Tibial nerve (tissue), 4 donors: ENCODE data around the gene MAPK14. TPM values are rescaled to one million over a fixed set of nuclear protein-coding genes. Genes with fewer than 3 reads are reported as not detected.

ENCODE experiments used
- DNase-seq, 2 donors: peaks; one replicate each; pipeline ENCODE4 v3.0.0-alpha.2; 2019; ENCODE audit warnings: low spot score in 2 of 2
- H3K27ac ChIP-seq, 4 donors: fragments of 200-600 bp; sonication (generic) in 3 of 4; one replicate each; pipeline ENCODE4 v1.5.1; 2017 to 2019; ENCODE audit warnings: mild to moderate bottlenecking in 1 of 4
- H3K27me3 ChIP-seq, 2 donors: fragments of 200-600 bp; sonication (generic) in 1 of 2; one replicate each; pipeline versions ENCODE4 v1.5.1 to v1.6.0; 2017 to 2019
- H3K36me3 ChIP-seq, 3 donors: fragments of 200-600 bp; sonication (generic); one replicate each; pipeline ENCODE4 v1.5.1; 2018 to 2019
- H3K4me1 ChIP-seq, 4 donors: fragments of 200-600 bp; sonication (generic) in 3 of 4; one replicate each; pipeline ENCODE4 v1.5.1; 2017 to 2019
- H3K4me3 ChIP-seq, 4 donors: fragments of 200-600 bp; sonication (generic) in 3 of 4; one replicate each; pipeline ENCODE4 v1.5.1; 2017 to 2019; ENCODE audit warnings: mild to moderate bottlenecking in 1 of 4, moderate library complexity in 1 of 4
- H3K9me3 ChIP-seq, 4 donors: fragments of 200-600 bp; sonication (generic) in 3 of 4; one replicate each; pipeline ENCODE4 v1.5.1; 2017 to 2019
- EP300 ChIP-seq, 2 donors: sonication (generic); formaldehyde crosslinking; IDR thresholded peaks; one replicate each; pipeline ENCODE4 v1.6.1; 2017; ENCODE audit warnings: antibody characterized with exemption in 2 of 2, mild to moderate bottlenecking in 1 of 2
- POLR2A ChIP-seq, 2 donors: fragments of 450-650 bp; IDR thresholded peaks; one replicate each; pipeline ENCODE4 v1.6.1; 2017; ENCODE audit warnings: antibody characterized with exemption in 2 of 2, mild to moderate bottlenecking in 2 of 2, moderate library complexity in 2 of 2
- WGBS, 2 donors: methylation state at CpG; one replicate each; pipeline ENCODE4 v1.1.5; 2018; 5-methylcytosine and 5-hydroxymethylcytosine counted together
- total RNA-seq, 4 donors: library from RNA; depleted of rRNA; stranded (reverse); fragments of >200 nt; gene quantifications; one replicate each; pipeline ENCODE4 v1.1.0, GENCODE V29; 2016
- TF ChIP-seq, protein P1 (sequence below), 5 experiments: fragments of 200-600 bp in 3 of 5; fragments of 450-650 bp in 2 of 5; sonication (generic) in 3 of 5; IDR thresholded peaks; one replicate each; pipeline ENCODE4 v1.5.1; 2016 to 2019; ENCODE audit warnings: antibody characterized with exemption in 5 of 5, mild to moderate bottlenecking in 3 of 5, moderate library complexity in 2 of 5

MAPK14 gene
- total RNA-seq, 4 donors from 2014 or later: 73.5 to 88.1 (median 83.2) TPM

GRCh38 chr6:36120539-36120938, 92.9 kb downstream of the MAPK14 start:
- H3K27ac ChIP-seq: peak overlapping the region in 1 of 4 donors; percentile 73
- 51 to 57% methylated on average over 10 of the region's 10 CpGs for WGBS, 2 donors
- DNase-seq: no peak
- no peaks in the 10 kb centered on the region for H3K27me3 ChIP-seq
- H3K4me1 ChIP-seq: peaks cover 0 to 32% (median 14%) of the 10 kb centered on the region in 4 donors
- TF ChIP-seq EP300 (IDR thresholded peaks at IDR 0.05) (no peak), POLR2A (IDR thresholded peaks at IDR 0.05) (no peak)
- TF ChIP-seq, protein P1, sequence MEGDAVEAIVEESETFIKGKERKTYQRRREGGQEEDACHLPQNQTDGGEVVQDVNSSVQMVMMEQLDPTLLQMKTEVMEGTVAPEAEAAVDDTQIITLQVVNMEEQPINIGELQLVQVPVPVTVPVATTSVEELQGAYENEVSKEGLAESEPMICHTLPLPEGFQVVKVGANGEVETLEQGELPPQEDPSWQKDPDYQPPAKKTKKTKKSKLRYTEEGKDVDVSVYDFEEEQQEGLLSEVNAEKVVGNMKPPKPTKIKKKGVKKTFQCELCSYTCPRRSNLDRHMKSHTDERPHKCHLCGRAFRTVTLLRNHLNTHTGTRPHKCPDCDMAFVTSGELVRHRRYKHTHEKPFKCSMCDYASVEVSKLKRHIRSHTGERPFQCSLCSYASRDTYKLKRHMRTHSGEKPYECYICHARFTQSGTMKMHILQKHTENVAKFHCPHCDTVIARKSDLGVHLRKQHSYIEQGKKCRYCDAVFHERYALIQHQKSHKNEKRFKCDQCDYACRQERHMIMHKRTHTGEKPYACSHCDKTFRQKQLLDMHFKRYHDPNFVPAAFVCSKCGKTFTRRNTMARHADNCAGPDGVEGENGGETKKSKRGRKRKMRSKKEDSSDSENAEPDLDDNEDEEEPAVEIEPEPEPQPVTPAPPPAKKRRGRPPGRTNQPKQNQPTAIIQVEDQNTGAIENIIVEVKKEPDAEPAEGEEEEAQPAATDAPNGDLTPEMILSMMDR (IDR thresholded peaks at IDR 0.05): no peak
- H3K4me3 ChIP-seq: no peak overlapping the region
- H3K9me3 ChIP-seq: no peaks in the 10 kb centered on the region
- peaks cover 0 to 25% (median 0%) of the 10 kb centered on the region in 3 donors for H3K36me3 ChIP-seq

DNA sequence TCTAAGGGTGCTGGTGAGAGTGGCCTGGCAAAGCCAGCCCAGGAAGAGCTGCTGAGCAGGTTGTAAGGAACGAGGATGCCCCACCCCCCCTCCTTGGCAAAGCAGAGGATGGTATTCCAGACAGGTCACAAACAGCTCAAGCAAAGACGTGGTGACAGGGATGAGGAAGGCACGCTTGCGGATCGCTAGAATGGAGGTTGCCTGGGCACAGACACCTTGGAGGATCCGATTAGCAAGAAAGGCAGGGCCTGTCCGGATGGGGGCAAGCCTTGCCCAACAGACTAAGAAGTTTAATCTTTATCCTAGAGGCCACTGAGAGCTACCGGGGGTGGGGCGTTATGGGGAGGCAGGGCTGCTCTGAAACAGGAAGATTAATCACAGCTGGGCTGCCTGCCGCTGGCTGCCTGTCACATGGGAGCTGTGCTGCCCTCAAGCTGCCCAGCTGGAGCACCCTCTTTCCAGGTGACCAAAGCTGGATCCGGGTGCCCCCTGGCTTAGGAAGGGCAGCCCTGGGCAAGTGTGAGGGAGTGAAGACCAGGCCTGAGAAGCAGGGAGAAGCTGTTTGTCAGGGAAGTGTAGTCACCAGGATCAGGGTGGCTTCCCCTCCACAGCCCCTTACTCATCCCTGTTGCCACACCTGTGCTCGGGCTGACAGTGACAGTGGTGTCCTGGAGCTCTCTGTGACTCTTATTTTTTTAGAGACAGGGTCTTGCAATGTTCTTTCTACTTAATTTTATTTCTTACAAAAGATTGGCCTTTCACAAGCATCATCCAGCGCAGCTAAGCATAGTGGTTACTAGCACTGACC, 93.6 kb downstream of the MAPK14 start:
- TF ChIP-seq, protein P1 (IDR thresholded peaks at IDR 0.05): no peak
- no peak for TF ChIP-seq POLR2A (IDR thresholded peaks at IDR 0.05)
- no peak for TF ChIP-seq EP300 (IDR thresholded peaks at IDR 0.05)
- H3K4me3 ChIP-seq: no peak overlapping the region
- H3K27ac ChIP-seq: peak overlapping the region in 1 of 4 donors; percentile 73
- H3K27me3 ChIP-seq: no peaks in the 10 kb centered on the region
- peaks cover 0 to 32% (median 14%) of the 10 kb centered on the region in 4 donors for H3K4me1 ChIP-seq
- WGBS, 2 donors: 36 to 38% methylated on average over 11 to 12 of the region's 13 CpGs
- peaks cover 0 to 18% (median 0%) of the 10 kb centered on the region in 3 donors for H3K36me3 ChIP-seq
- no peak for DNase-seq
- H3K9me3 ChIP-seq: no peaks in the 10 kb centered on the region

DNA sequence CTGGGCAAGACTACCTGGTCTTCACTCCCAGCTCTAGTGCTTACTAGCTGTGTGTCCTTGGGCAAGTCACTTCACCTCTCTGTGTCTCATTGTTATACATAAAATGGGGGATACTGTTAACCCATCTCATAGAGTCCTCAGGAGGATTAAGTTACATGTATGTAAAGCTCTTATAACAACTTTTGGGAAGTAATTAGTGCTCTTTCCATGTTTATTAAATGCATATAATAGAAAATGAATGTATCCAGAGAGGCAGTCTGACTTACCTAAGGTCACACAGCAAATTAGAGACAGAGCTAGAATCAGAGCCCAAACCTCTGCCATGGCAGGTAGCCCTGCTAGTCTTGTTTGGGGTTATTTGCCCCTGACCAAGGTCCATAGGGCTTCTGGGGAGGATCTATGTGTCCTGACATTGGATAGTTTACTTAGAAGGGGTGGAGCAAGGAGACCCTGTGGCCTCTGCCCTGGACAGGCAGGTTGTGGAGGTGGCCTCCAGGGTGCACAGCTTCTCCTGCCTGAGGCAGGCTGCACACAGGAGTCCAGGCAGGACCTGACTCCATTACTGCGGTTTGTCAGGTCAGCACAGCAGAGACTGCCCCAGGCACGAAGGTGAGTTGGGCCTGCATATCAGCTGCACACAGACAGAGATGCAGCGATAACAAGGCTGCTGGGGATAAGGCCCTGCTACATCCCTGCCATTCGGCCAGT, 94.3 kb downstream of the MAPK14 start:
- Histone ChIP-seq H3K27ac (peak overlapping the region in 1 of 4 donors; percentile 73), H3K4me3 (no peak overlapping the region), H3K4me1 (peaks cover 0 to 32% (median 14%) of the 10 kb centered on the region in 4 donors), H3K36me3 (peaks cover 0 to 12% (median 0%) of the 10 kb centered on the region in 3 donors), H3K9me3 (no peaks in the 10 kb centered on the region), H3K27me3 (no peaks in the 10 kb centered on the region)
- DNase-seq: no peak
- 78 to 92% methylated on average over 4 of the region's 4 CpGs for WGBS, 2 donors
- TF ChIP-seq POLR2A (IDR thresholded peaks at IDR 0.05) (no peak), EP300 (IDR thresholded peaks at IDR 0.05) (no peak)
- TF ChIP-seq, protein P1 (IDR thresholded peaks at IDR 0.05): no peak

DNA sequence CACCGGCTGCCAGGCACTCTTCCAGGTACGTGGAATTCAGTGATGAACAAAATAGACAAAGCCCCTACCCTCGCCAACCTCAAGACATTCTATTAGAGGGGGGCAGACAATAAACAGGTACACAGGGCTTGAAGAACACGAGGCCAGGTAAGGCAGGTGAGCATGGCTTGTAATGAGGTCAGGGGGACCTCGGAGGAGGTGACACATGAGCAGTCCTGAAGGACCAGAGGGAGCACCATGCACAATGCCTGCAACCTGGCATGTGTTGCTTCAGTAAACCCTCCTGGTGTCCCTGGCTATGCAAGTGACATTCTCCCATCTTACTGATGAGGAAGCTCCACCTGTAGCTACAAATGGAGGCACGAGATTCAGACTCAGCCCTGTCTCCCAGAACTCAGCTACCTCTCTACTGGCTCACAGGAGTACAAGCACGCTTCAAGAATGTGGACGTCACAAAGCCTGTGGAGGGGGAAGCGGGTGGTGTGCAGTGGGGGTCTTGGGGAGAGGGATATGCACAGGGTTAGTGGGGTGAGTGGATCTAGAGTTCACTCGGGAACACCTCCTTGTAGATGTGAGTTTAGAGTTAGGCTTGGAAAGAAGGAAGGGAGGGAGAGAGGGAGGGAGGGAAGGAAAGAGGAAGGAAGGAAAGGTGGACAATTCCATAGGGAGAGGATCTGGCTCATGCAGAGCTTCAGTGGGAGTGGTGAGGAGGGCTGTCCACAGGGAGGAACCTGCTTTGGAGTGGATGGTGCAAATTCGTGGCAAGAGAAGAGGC, 95.1 kb downstream of the MAPK14 start:
- Histone ChIP-seq H3K27me3 (no peaks in the 10 kb centered on the region), H3K4me1 (peaks cover 0 to 32% (median 14%) of the 10 kb centered on the region in 4 donors), H3K27ac (no peak overlapping the region), H3K9me3 (no peaks in the 10 kb centered on the region), H3K4me3 (no peak overlapping the region), H3K36me3 (peaks cover 0 to 8% (median 0%) of the 10 kb centered on the region in 3 donors)
- TF ChIP-seq, protein P1 (IDR thresholded peaks at IDR 0.05): no peak
- TF ChIP-seq EP300 (IDR thresholded peaks at IDR 0.05): no peak
- TF ChIP-seq POLR2A (IDR thresholded peaks at IDR 0.05): no peak
- 76 to 77% methylated on average over 11 of the region's 11 CpGs for WGBS, 2 donors
- DNase-seq: no peak
